Measurements from ENCODE around the gene GRIK2. TPM values are rescaled to one million over a fixed set of nuclear protein-coding genes. Genes with fewer than 3 reads are reported as not detected.

Gene GRIK2
- total RNA-seq, 1 donor from 2014 or later: 95.5 TPM

DNA sequence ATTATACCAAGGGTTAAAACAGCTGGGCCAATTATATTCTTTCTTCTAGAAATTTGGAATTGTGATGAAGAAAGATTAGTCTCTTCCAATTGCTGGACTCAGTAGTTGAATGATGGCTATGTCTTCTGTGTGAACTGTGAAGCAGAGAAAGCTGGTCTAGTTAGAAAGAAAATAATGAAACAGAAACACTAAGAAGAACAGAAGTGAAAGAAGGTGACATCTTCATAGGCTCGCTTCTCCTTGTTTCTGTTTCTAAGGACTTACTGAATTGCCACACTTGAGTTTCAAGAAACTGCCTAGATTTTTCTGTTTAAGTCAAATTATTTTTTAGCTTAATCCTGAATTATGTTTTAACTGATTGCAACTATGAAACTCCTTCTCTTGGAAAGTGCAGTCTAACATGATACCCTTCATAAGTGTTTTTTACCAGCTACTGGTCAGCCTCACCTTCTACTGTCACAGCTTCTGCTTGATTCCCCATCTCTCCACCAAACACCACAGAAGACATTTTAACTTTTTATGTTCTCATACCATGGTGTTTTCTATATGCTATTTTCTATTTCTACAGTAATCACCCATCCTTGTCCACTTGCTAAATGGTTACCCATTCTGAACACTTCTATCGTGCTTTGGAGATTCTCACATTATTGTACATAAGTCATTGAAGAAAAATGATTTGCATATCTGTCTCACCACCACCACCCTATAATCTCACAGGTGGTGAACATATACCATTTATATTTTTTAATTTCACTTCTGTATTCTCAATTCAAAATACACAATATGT, 268.8 kb downstream of the GRIK2 start:
- peaks cover 15% of the 10 kb centered on the region for H3K36me3 Mint-ChIP-seq (ENCODE audit: unreplicated experiment)
- no peak overlapping the region for H3K27ac Mint-ChIP-seq (ENCODE audit: unreplicated experiment)
- TF ChIP-seq, protein P1, sequence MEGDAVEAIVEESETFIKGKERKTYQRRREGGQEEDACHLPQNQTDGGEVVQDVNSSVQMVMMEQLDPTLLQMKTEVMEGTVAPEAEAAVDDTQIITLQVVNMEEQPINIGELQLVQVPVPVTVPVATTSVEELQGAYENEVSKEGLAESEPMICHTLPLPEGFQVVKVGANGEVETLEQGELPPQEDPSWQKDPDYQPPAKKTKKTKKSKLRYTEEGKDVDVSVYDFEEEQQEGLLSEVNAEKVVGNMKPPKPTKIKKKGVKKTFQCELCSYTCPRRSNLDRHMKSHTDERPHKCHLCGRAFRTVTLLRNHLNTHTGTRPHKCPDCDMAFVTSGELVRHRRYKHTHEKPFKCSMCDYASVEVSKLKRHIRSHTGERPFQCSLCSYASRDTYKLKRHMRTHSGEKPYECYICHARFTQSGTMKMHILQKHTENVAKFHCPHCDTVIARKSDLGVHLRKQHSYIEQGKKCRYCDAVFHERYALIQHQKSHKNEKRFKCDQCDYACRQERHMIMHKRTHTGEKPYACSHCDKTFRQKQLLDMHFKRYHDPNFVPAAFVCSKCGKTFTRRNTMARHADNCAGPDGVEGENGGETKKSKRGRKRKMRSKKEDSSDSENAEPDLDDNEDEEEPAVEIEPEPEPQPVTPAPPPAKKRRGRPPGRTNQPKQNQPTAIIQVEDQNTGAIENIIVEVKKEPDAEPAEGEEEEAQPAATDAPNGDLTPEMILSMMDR (IDR thresholded peaks at IDR 0.05; ENCODE audit: partially characterized antibody, unreplicated experiment): no peak
- DNase-seq: no peak
- no peak overlapping the region for H3K4me3 Mint-ChIP-seq (ENCODE audit: unreplicated experiment)
- peaks cover 8% of the 10 kb centered on the region for H3K9me3 Mint-ChIP-seq (ENCODE audit: unreplicated experiment)
- H3K4me1 Mint-ChIP-seq (ENCODE audit: low read depth, unreplicated experiment): no peaks in the 10 kb centered on the region
- H3K27me3 Mint-ChIP-seq (ENCODE audit: unreplicated experiment): peaks cover 3% of the 10 kb centered on the region

DNA sequence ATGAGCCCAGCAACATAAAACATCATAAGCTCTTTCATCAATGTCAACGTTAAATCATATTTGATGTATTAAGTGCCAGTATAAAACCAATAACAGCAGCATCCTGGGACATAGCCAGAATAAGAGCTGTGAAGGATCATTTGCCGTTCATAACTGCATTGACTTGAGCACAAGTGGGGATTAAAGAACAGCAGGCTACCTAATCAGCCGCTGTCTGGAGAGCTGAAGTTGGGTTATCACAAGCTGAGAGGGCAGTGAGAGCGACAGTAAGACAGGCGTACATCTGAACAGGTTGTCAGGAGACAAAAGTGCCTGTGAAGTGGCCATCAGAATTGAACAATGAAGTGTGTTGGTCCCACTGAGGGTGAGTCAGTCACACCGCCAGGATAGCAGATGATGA, 269.6 kb downstream of the GRIK2 start:
- TF ChIP-seq, protein P1 (IDR thresholded peaks at IDR 0.05; ENCODE audit: partially characterized antibody, unreplicated experiment): no peak
- Mint-ChIP-seq H3K4me1 (ENCODE audit: low read depth, unreplicated experiment) (no peaks in the 10 kb centered on the region), H3K27ac (ENCODE audit: unreplicated experiment) (no peak overlapping the region), H3K9me3 (ENCODE audit: unreplicated experiment) (peaks cover 7% of the 10 kb centered on the region), H3K36me3 (ENCODE audit: unreplicated experiment) (peaks cover 15% of the 10 kb centered on the region), H3K4me3 (ENCODE audit: unreplicated experiment) (no peak overlapping the region), H3K27me3 (ENCODE audit: unreplicated experiment) (peaks cover 3% of the 10 kb centered on the region)
- no peak for DNase-seq

DNA sequence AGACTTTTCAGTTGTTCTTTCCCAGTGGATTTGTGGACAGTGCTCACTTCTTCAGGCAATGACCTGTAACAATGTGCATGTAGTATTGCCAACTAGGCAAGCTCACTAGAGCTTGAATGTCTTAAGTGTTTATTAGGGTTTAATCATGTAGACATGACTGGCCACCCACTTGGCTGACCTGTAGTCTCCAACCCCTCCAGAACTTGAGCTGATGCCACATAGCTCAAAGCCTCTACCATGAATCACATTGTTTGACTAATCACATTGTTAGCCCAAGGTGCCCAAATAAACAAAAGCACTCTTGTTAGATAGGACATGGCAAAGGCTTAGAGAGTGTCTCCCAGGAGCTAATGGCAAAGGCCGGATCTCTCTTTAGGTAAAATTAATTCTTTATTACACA, 272.7 kb downstream of the GRIK2 start:
- peaks cover 10% of the 10 kb centered on the region for H3K4me1 Mint-ChIP-seq (ENCODE audit: low read depth, unreplicated experiment)
- no peak for DNase-seq
- no peak overlapping the region for H3K27ac Mint-ChIP-seq (ENCODE audit: unreplicated experiment)
- no peak overlapping the region for H3K4me3 Mint-ChIP-seq (ENCODE audit: unreplicated experiment)
- H3K36me3 Mint-ChIP-seq (ENCODE audit: unreplicated experiment): peaks cover 15% of the 10 kb centered on the region
- H3K9me3 Mint-ChIP-seq (ENCODE audit: unreplicated experiment): peaks cover 5% of the 10 kb centered on the region
- H3K27me3 Mint-ChIP-seq (ENCODE audit: unreplicated experiment): no peaks in the 10 kb centered on the region
- TF ChIP-seq, protein P1 (IDR thresholded peaks at IDR 0.05; ENCODE audit: partially characterized antibody, unreplicated experiment): no peak

DNA sequence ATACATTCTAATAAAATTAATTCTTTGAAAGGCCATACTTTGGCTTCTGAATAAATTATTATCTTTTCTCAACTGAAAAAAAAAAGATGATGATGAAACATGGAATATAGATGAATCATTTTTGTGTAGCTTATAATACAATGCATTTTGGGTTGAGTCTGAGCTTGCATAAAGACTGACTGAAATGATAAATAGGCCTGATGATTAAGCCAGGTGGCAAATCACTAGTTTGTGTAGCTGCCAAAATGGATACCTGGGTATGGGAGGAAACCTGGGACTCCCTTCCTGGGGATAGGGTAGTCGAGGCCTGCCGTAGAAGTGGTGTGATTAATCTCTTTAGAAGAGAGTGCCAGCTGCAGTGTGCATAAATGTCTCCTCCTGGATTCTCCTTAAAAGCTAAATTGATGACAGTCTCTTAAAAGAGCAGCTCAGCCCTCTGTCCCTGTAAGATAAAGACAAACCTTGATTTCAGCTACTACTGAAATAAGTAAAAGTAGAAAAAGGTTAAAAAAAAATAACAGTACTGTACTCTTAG, 275.1 kb downstream of the GRIK2 start:
- no peak for DNase-seq
- H3K27ac Mint-ChIP-seq (ENCODE audit: unreplicated experiment): no peak overlapping the region
- H3K4me1 Mint-ChIP-seq (ENCODE audit: low read depth, unreplicated experiment): peaks cover 10% of the 10 kb centered on the region
- no peak overlapping the region for H3K4me3 Mint-ChIP-seq (ENCODE audit: unreplicated experiment)
- H3K27me3 Mint-ChIP-seq (ENCODE audit: unreplicated experiment): no peaks in the 10 kb centered on the region
- peaks cover 5% of the 10 kb centered on the region for H3K9me3 Mint-ChIP-seq (ENCODE audit: unreplicated experiment)
- TF ChIP-seq, protein P1 (IDR thresholded peaks at IDR 0.05; ENCODE audit: partially characterized antibody, unreplicated experiment): no peak
- peaks cover 12% of the 10 kb centered on the region for H3K36me3 Mint-ChIP-seq (ENCODE audit: unreplicated experiment)

DNA sequence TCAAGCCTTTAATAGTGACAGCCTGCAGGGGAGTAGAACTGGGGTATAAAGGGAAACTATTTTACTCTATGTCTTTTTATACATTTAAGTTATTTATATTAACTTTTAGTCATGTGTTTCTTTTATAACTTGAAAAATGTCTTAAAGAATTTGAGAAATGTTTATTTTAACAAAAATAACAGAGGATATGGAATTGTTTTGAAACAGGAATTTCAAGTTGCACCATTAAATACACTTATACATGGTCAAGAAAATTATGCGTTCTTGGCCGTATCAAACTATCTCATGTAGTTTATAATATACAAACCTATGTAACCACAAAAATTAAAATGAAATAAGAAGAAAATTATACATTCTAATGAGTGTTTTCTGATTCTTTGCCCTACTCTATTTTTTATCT, 282.7 kb downstream of the GRIK2 start:
- Mint-ChIP-seq H3K9me3 (ENCODE audit: unreplicated experiment) (no peaks in the 10 kb centered on the region), H3K27me3 (ENCODE audit: unreplicated experiment) (no peaks in the 10 kb centered on the region), H3K27ac (ENCODE audit: unreplicated experiment) (no peak overlapping the region), H3K36me3 (ENCODE audit: unreplicated experiment) (no peaks in the 10 kb centered on the region), H3K4me3 (ENCODE audit: unreplicated experiment) (no peak overlapping the region), H3K4me1 (ENCODE audit: low read depth, unreplicated experiment) (no peaks in the 10 kb centered on the region)
- DNase-seq: no peak
- TF ChIP-seq, protein P1 (IDR thresholded peaks at IDR 0.05; ENCODE audit: partially characterized antibody, unreplicated experiment): no peak
